GM12878 (cell line): ENCODE results near the gene RGR. TPM values are rescaled to one million over a fixed set of nuclear protein-coding genes. Genes with fewer than 3 reads are reported as not detected.

Experiments used
- ATAC-seq: fragments of 200-7000 bp; cut with Tn5 transposase; 3 replicates; pipeline ENCODE4 v1.9.1; 2020; ENCODE audit warnings: mild to moderate bottlenecking, moderate library complexity
- BruUV-seq: library from RNA; stranded (reverse); fragments of 400-500 nt; replicated peaks from 2 replicates; lab custom pipeline; 2021; lab: Mats Ljungman, UMichigan
- CTCF ChIA-PET: fragments of 300-600 bp; sonication (Branson Sonifier 250); formaldehyde crosslinking; extraction: SDS; loops from one replicate; lab custom pipeline; 2021; ENCODE audit warnings: inconsistent platforms; lab: Yijun Ruan, JAX
- POLR2A ChIA-PET: fragments of 350-600 bp; formaldehyde crosslinking; extraction: SDS; loops from one replicate; lab custom pipeline; 2021; ENCODE audit warnings: inconsistent platforms; lab: Charles Lee
- RAD21 ChIA-PET: fragments of 300-600 bp; sonication (Branson Sonifier 250); formaldehyde crosslinking; loops from one replicate; lab custom pipeline; 2023; ENCODE audit warnings: antibody characterized with exemption; ENCODE audit not compliant: unreplicated experiment; lab: Charles Lee
- SMC1A ChIA-PET: fragments of 300-600 bp; sonication (Branson Sonifier 250); formaldehyde crosslinking; loops from one replicate; lab custom pipeline; 2023; ENCODE audit not compliant: unreplicated experiment, uncharacterized antibody; lab: Charles Lee
- DNase-seq: peaks from one replicate; pipeline ENCODE4 v3.0.0-alpha.2; 2011; ENCODE audit warnings: low read depth, low spot score
- FAIRE-seq: peaks from 3 replicates; lab custom pipeline; 2011; peaks lifted over from hg19 to GRCh38; lab: Jason Lieb, UNC
- H2AFZ ChIP-seq: 2 replicates; pipeline ENCODE4 v1.6.0; 2011; ENCODE audit warnings: low read depth, low read length, control low read depth; ENCODE audit not compliant: control insufficient read depth
- H3K27ac ChIP-seq: 2 replicates; pipeline ENCODE4 v1.5.1; 2011; ENCODE audit warnings: control low read depth; ENCODE audit not compliant: control insufficient read depth, insufficient read depth
- H3K27me3 ChIP-seq, 2 experiments: replicated peaks in 1 of 2; 2 replicates each; pipeline versions ENCODE4 v1.6.0 to v1.6.1; 2011; ENCODE audit warnings: low read length in 1 of 2; ENCODE audit not compliant: control insufficient read depth in 2 of 2, insufficient read depth in 2 of 2
- H3K36me3 ChIP-seq, 2 experiments: 2 replicates each; pipeline ENCODE4 v1.5.1; 2011; ENCODE audit warnings: low read length in 1 of 2; ENCODE audit not compliant: control insufficient read depth in 2 of 2, insufficient read depth in 2 of 2
- H3K4me1 ChIP-seq: 2 replicates; pipeline ENCODE4 v1.6.1; 2011; ENCODE audit warnings: mild to moderate bottlenecking, low read length, moderate library complexity, mixed read lengths; ENCODE audit not compliant: control insufficient read depth, insufficient read depth
- H3K4me2 ChIP-seq: 2 replicates; pipeline ENCODE4 v1.6.0; 2011; ENCODE audit warnings: control low read depth; ENCODE audit not compliant: control insufficient read depth, insufficient read depth
- H3K4me3 ChIP-seq: fragments of 200-600 bp; sonication (generic); 2 replicates; pipeline ENCODE4 v1.5.1; 2016
- H3K79me2 ChIP-seq: 2 replicates; pipeline ENCODE4 v1.6.0; 2011; ENCODE audit warnings: low read length; ENCODE audit not compliant: control insufficient read depth, insufficient read depth
- H3K9ac ChIP-seq: 2 replicates; pipeline ENCODE4 v1.8.0; 2011; ENCODE audit warnings: low read length, control low read depth, mixed read lengths; ENCODE audit not compliant: control insufficient read depth, insufficient read depth
- H3K9me3 ChIP-seq: replicated peaks from 3 replicates; pipeline ENCODE4 v1.5.1; 2011; ENCODE audit warnings: mild to moderate bottlenecking, low read length; ENCODE audit not compliant: control insufficient read depth, insufficient read depth
- H4K20me1 ChIP-seq: 2 replicates; pipeline ENCODE4 v1.6.0; 2011; ENCODE audit not compliant: control insufficient read depth, insufficient read depth
- MTA3 ChIP-seq: IDR thresholded peaks from 2 replicates; pipeline ENCODE4 v1.6.1; 2012; ENCODE audit warnings: low read length, inconsistent platforms, borderline replicate concordance
- MXI1 ChIP-seq: fragments of 150-350 bp; IDR thresholded peaks from 2 replicates; pipeline ENCODE4 v1.6.1; 2011; ENCODE audit warnings: low read depth, mild to moderate bottlenecking, inconsistent platforms, low read length, improper control_type of control experiment
- NR2C1 ChIP-seq: fragments of 450-650 bp; IDR thresholded peaks from 2 replicates; pipeline ENCODE4 v1.6.1; 2017; ENCODE audit warnings: antibody characterized with exemption, mild to moderate bottlenecking, moderate library complexity
- NR2F1 ChIP-seq: fragments of 450-650 bp; conservative IDR thresholded peaks from 2 replicates; pipeline ENCODE4 v1.6.1; 2017; ENCODE audit warnings: mild to moderate bottlenecking
- PAX5 ChIP-seq: IDR thresholded peaks from 2 replicates; pipeline ENCODE4 v1.6.1; 2011; ENCODE audit warnings: low read depth, low read length, borderline replicate concordance
- POLR2AphosphoS2 ChIP-seq: IDR thresholded peaks from 2 replicates; pipeline ENCODE4 v1.6.1; 2011; ENCODE audit warnings: low read depth, mild to moderate bottlenecking, low read length, improper control_type of control experiment, moderate library complexity
- RB1 ChIP-seq: fragments of 450-650 bp; formaldehyde crosslinking; IDR thresholded peaks from 2 replicates; pipeline ENCODE4 v1.6.1; 2017; ENCODE audit warnings: mild to moderate bottlenecking, borderline replicate concordance
- SPI1 ChIP-seq: IDR thresholded peaks from 2 replicates; pipeline ENCODE4 v1.6.1; 2011; ENCODE audit warnings: low read depth, mild to moderate bottlenecking, low read length, moderate library complexity, borderline replicate concordance; ENCODE audit not compliant: insufficient read depth
- WGBS: methylation state at CpG from one replicate; pipeline ENCODE4 v1.1.6; 2016; ENCODE audit warnings: low lambda C conversion rate; ENCODE audit not compliant: insufficient replicate concordance, insufficient coverage; ENCODE audit errors: missing lambda C conversion rate; 5-methylcytosine and 5-hydroxymethylcytosine counted together
- in situ Hi-C: fragments of 300-500 bp; cut with MboI; formaldehyde crosslinking; loops from 9 replicates; pipeline ENCODE4 v1.14.3; 2018; ENCODE audit warnings: mixed read lengths
- intact Hi-C: fragments of 100-400 bp; cut with micrococcal nuclease; formaldehyde crosslinking; loops from one replicate; pipeline ENCODE4 v1.14.2; 2022; ENCODE audit not compliant: unreplicated experiment
- polyA plus RNA-seq, 11 experiments: library from polyadenylated mRNA; depleted of rRNA in 4 of 11; unstranded in 6 of 11; stranded (reverse) in 5 of 11; fragments of >200 nt; fragmentation: Nextera tagmentation in 4 of 11; fragmentation: Illumina TruSeq in 1 of 11; extraction: Ambion mirVana in 4 of 11; extraction: Trizol in 1 of 11; gene quantifications; 1 replicate in 1 of 11; 2 replicates in 10 of 11; pipeline versions ENCODE4 v1.2.1 to v1.2.3, GENCODE V29; 2011 to 2016; ENCODE audit warnings: inconsistent platforms in 2 of 11, missing spikeins in 2 of 11, low read depth in 1 of 11
- total RNA-seq, 4 experiments: library from RNA; depleted of rRNA in 3 of 4; stranded (reverse); fragments of >200 nt in 3 of 4; fragmentation: Illumina TruSeq in 1 of 4; extraction: Trizol in 1 of 4; gene quantifications; 2 replicates each; pipeline versions ENCODE4 v1.2.1 to v1.2.3, GENCODE V29; 2013 to 2021

Gene RGR
- total and polyA plus RNA-seq, 10 of the 15 experiments (the other 5 are each of a cell fraction or from before 2014, with no cell fraction given), result not detected

DNA sequence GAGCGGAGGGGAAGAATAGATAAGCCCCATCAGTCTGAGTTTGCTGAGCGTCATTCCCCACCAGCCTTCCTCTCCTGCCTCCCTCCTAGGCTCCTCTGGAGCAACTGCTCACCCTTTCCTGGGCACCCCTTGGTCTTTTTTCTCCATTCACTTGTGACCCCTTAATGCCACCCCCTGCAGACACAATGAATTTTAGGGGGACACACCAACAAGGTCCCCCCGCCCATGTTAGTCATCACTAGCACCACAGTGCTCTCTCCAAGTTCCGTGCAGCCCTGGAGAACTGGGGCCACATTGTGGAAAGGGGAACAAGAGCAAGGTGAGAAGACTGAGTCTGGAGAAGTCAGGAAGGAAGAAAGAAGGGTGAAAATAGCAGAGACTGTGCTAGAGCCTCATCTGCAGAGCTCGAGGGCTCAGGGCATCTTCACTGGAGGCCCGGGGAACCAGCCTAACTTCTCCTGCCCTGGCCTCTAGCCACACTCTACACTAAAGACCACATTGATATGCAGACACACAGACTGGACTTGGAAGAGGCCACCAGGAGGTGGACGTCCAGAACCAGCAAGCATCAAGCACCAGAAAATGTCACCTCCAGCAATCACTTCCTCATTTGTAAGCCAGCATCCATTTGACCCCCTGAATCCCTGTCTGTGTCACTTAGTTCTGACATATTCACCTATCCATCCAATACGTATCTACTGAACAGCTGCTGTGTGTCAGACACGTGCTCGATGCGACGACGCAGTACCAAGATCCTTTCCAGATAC, 17.5 kb downstream of the RGR start:
- Histone ChIP-seq H3K27ac (no peak overlapping the region), H3K79me2 (no peaks in the 10 kb centered on the region), H4K20me1 (no peaks in the 10 kb centered on the region), H2AFZ (no peak overlapping the region), H3K4me1 (no peaks in the 10 kb centered on the region), H3K9me3 (no peaks in the 10 kb centered on the region), H3K36me3 (no peaks in the 10 kb centered on the region), H3K9ac (no peak overlapping the region), H3K27me3 (no peaks in the 10 kb centered on the region; a peak in 2 of 4 replicates), H3K4me3 (no peak overlapping the region), H3K4me2 (no peak overlapping the region)
- TF ChIP-seq RB1, result no peak
- TF ChIP-seq NR2C1, result no peak
- TF ChIP-seq SPI1, result peak; percentile 71
- TF ChIP-seq MTA3, result no peak
- CTCF ChIA-PET, result interaction anchor here (0.6 to 8.3 kb wide), 3 partner anchors 88 to 275 kb away, joined by 3 to 228 read pairs (median 9); no protein-coding TSS in a partner anchor
- intact Hi-C loops (loop anchor here (10.0 kb wide), 1 partner anchor 452 kb away; no protein-coding TSS in a partner anchor), in situ Hi-C loops (no loop called here)
- SMC1A ChIA-PET, result interaction anchor here (1.9 kb wide), 1 partner anchor 275 kb away, joined by 6 read pairs; no protein-coding TSS in a partner anchor
- ATAC-seq, result no peak
- FAIRE-seq, result no peak
- no TSS peak for BruUV-seq
- RAD21 ChIA-PET, result interaction anchor here (1.5 kb wide), 1 partner anchor 10 kb away, joined by 3 read pairs; no protein-coding TSS in a partner anchor
- DNase-seq, result no peak
- POLR2A ChIA-PET, result no interaction called here
- 38% methylated on average over 13 of the region's 13 CpGs for WGBS

GRCh38 chr10:84263716-84264115, 18.9 kb downstream of the RGR start:
- BruUV-seq, result no TSS peak
- intact Hi-C loops, result loop anchor here (1.0 to 10.0 kb wide), 4 partner anchors 112 to 451 kb away; no protein-coding TSS in a partner anchor
- WGBS, result 25% methylated on average over 5 of the region's 5 CpGs
- Histone ChIP-seq H3K4me2 (no peak overlapping the region), H3K9me3 (no peaks in the 10 kb centered on the region), H3K4me1 (no peaks in the 10 kb centered on the region), H3K27me3 (no peaks in the 10 kb centered on the region; a peak in 2 of 4 replicates), H4K20me1 (no peaks in the 10 kb centered on the region), H3K27ac (no peak overlapping the region), H3K36me3 (no peaks in the 10 kb centered on the region), H2AFZ (no peak overlapping the region), H3K4me3 (no peak overlapping the region), H3K79me2 (no peaks in the 10 kb centered on the region), H3K9ac (no peak overlapping the region)
- no peak for ATAC-seq
- TF ChIP-seq MXI1, result no peak
- no peak for TF ChIP-seq NR2F1
- TF ChIP-seq PAX5, result no peak
- TF ChIP-seq POLR2AphosphoS2, result no peak
- no peak for DNase-seq
- FAIRE-seq, result no peak
- ChIA-PET POLR2A (no interaction called here), RAD21 (interaction anchor here (1.2 to 6.6 kb wide), 4 partner anchors 9 to 277 kb away, joined by 3 to 74 read pairs (median 4); no protein-coding TSS in a partner anchor), CTCF (interaction anchor here (0.6 to 8.3 kb wide), 11 partner anchors 14 to 286 kb away, joined by 3 to 228 read pairs (median 4); partner anchors contain the start of gene CCSER2), SMC1A (interaction anchor here (0.7 to 1.9 kb wide), 4 partner anchors 88 to 273 kb away, joined by 3 to 6 read pairs (median 3); no protein-coding TSS in a partner anchor)
- in situ Hi-C loops, result no loop called here
